ENCODE data around the gene ARHGAP22. TPM values are rescaled to one million over a fixed set of nuclear protein-coding genes. Genes with fewer than 3 reads are reported as not detected.

The ARHGAP22 gene
- total and polyA plus RNA-seq, 2 experiments from 2014 or later: 4.8 to 10.7 TPM

DNA sequence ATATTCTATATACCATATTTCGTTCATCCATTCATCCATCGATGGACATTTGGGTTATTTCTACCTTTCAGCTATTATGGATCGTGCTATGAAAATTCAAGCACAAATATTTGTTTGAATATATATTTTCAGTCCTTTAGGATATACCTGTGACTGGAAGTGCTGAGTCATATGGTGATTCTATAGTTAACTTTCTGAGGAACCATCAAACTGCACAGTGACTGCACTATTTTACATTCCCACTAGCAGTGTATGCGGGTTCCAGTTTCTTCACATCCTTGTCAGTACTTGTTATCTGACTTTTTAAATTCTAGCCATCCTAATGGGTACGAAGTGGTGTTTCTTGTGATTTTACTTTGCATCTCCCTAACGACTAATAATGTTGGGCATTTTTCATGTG lies 194.4 kb downstream of the ARHGAP22 start (continued):
- TF ChIP-seq ZNF462 (CRISPR knock-in tag; IDR thresholded peaks at IDR 0.05) (no peak), CREB1 (CRISPR knock-in tag; IDR thresholded peaks at IDR 0.05; ENCODE audit: low read depth) (no peak), JUNB (IDR thresholded peaks at IDR 0.05; ENCODE audit: unreplicated experiment) (no peak), EZH2 (IDR thresholded peaks at IDR 0.05; ENCODE audit: low read depth, unreplicated experiment) (no peak), EZH2phosphoT487 (IDR thresholded peaks at IDR 0.05; ENCODE audit: unreplicated experiment) (no peak), NANOG (IDR thresholded peaks at IDR 0.05; ENCODE audit: borderline replicate concordance) (no peak), STAT1 (IDR thresholded peaks at IDR 0.05; ENCODE audit: unreplicated experiment) (no peak), ETS1 (IDR thresholded peaks at IDR 0.05) (no peak), ZNF114 (CRISPR knock-in tag; IDR thresholded peaks at IDR 0.05) (no peak)

GRCh38 chr10:48406658-48407057 lies 198.2 kb downstream of the ARHGAP22 start:
- Histone ChIP-seq H3K27ac (ENCODE audit: low read depth) (no peak overlapping the region), H3K9me2 (ENCODE audit: insufficient read depth) (no peaks in the 10 kb centered on the region), H3K4me2 (no peak overlapping the region), H3K4me3 (no peak overlapping the region), H3K79me2 (replicated peaks; ENCODE audit: insufficient read depth) (0 out of 2 replicates have a peak, but pooled peaks cover 8% of the 10 kb centered on the region), H3K4me1 (ENCODE audit: insufficient read depth) (no peaks in the 10 kb centered on the region), H3K36me3 (ENCODE audit: insufficient read depth) (no peaks in the 10 kb centered on the region), H3K27me3 (ENCODE audit: insufficient read depth) (no peaks in the 10 kb centered on the region), H4K20me1 (replicated peaks; ENCODE audit: insufficient read depth) (no peaks in the 10 kb centered on the region; the same call in 1 of the 2 replicates), H3F3A (replicated peaks; ENCODE audit: low read depth) (no peaks in the 10 kb centered on the region), H2AFZ (no peak overlapping the region)
- peaks cover 3% of the 10 kb centered on the region for H3K27me3 Mint-ChIP-seq (ENCODE audit: insufficient read depth, low read depth, poor library complexity)
- peaks cover 17% of the 10 kb centered on the region for H3K36me3 Mint-ChIP-seq (ENCODE audit: low read depth)
- DNase-seq (ENCODE audit: low spot score) (no peak), ATAC-seq (no peak)
- no peaks in the 10 kb centered on the region for H3K4me1 Mint-ChIP-seq
- H3K27ac Mint-ChIP-seq: no peak overlapping the region
- H3K9me3 Mint-ChIP-seq: no peaks in the 10 kb centered on the region
- H3K4me3 Mint-ChIP-seq: no peak overlapping the region
- TF ChIP-seq ZNF331 (CRISPR knock-in tag; IDR thresholded peaks at IDR 0.05; ENCODE audit: low read depth) (no peak), EZH2 (IDR thresholded peaks at IDR 0.05; ENCODE audit: low read depth, unreplicated experiment) (no peak), REST (IDR thresholded peaks at IDR 0.05; ENCODE audit: unreplicated experiment) (no peak), NANOG (IDR thresholded peaks at IDR 0.05; ENCODE audit: borderline replicate concordance) (no peak), EZH2phosphoT487 (IDR thresholded peaks at IDR 0.05; ENCODE audit: unreplicated experiment) (no peak), CREB1 (CRISPR knock-in tag; IDR thresholded peaks at IDR 0.05; ENCODE audit: low read depth) (no peak)

All from GM23338 (cell line).